ENCODE data around the gene RPS27L. TPM values are rescaled to one million over a fixed set of nuclear protein-coding genes. Genes with fewer than 3 reads are reported as not detected.

RPS27L gene
- total and polyA plus RNA-seq, 2 of the 8 experiments (the other 6 are each of a cell fraction or from before 2014, with no cell fraction given) = 115 to 143 TPM

GRCh38 chr15:63194880-63195568 lies 37.7 kb upstream of the RPS27L start:
- Histone ChIP-seq H3K4me1 (replicated peaks in 1 of 4; ENCODE audit: control insufficient read depth in 3 of 4, insufficient read depth in 4 of 4, low read length in 3 of 4) (peaks cover 0 to 15% (median 10%) of the 10 kb centered on the region in 4 experiments; a peak in 5 of 7 replicates), H3K23me2 (ENCODE audit: low read depth, low read length) (peaks cover 3% of the 10 kb centered on the region; the same call in 1 of the 2 replicates), H2BK120ac (replicated peaks; ENCODE audit: low read depth, low read length) (no peak overlapping the region), H2BK12ac (ENCODE audit: low read depth, low read length) (no peak overlapping the region), H3K4me2 (ENCODE audit: insufficient read depth in 1 of 2, low read depth in 2 of 2, low read length in 2 of 2) (no peak overlapping the region), H2AK5ac (ENCODE audit: low read depth, low read length) (no peak overlapping the region), H3K56ac (replicated peaks; ENCODE audit: insufficient read length, low read depth, low read length) (no peak overlapping the region), H3K27me3 (replicated peaks in 1 of 4; ENCODE audit: control insufficient read depth in 3 of 4, extremely low read depth in 1 of 4, insufficient read depth in 3 of 4, low read length in 3 of 4) (no peaks in the 10 kb centered on the region), H2BK20ac (ENCODE audit: low read length) (no peak overlapping the region), H4K20me1 (replicated peaks in 1 of 2; ENCODE audit: control insufficient read depth in 1 of 2, insufficient read depth in 2 of 2, low read length in 2 of 2) (peaks cover 0 to 3% of the 10 kb centered on the region in 2 experiments), H2BK5ac (ENCODE audit: low read depth, low read length) (no peak overlapping the region), H3K79me1 (ENCODE audit: low read depth, low read length) (peaks cover 7% of the 10 kb centered on the region; the same call in 1 of the 2 replicates), H3K23ac (ENCODE audit: insufficient read length) (no peak overlapping the region), H3K9ac (replicated peaks in 1 of 4; ENCODE audit: extremely low read depth in 1 of 4, low read depth in 3 of 4, low read length in 3 of 4) (no peak overlapping the region), H3K36me3 (ENCODE audit: control insufficient read depth in 2 of 4, insufficient read depth in 4 of 4, low read length in 3 of 4) (no peaks in the 10 kb centered on the region), H3K79me2 (ENCODE audit: control insufficient read depth in 1 of 2, insufficient read depth in 2 of 2, low read length in 2 of 2) (peaks cover 9 to 94% of the 10 kb centered on the region in 2 experiments), H4K8ac (ENCODE audit: extremely low read depth, insufficient read depth, low read length) (no peak overlapping the region), H4K91ac (replicated peaks; ENCODE audit: insufficient read length, low read length) (no peak overlapping the region), H3K9me3 (ENCODE audit: insufficient read depth in 2 of 2, low read depth in 1 of 2, low read length in 1 of 2) (no peaks in the 10 kb centered on the region), H3K18ac (ENCODE audit: extremely low read depth, low read length) (no peak overlapping the region), H3K4me3 (ENCODE audit: extremely low read depth in 1 of 4, insufficient read depth in 2 of 4, low read depth in 3 of 4, low read length in 4 of 4) (no peak overlapping the region), H4K5ac (ENCODE audit: insufficient read length, low read depth, low read length) (no peak overlapping the region), H3K4ac (replicated peaks; ENCODE audit: insufficient read length, low read depth, low read length) (no peak overlapping the region), H3K27ac (ENCODE audit: low read depth, low read length) (no peak overlapping the region), H2AFZ (ENCODE audit: low read length) (no peak overlapping the region), H2BK15ac (ENCODE audit: low read length) (no peak overlapping the region), H3K14ac (ENCODE audit: insufficient read length) (no peak overlapping the region)
- FAIRE-seq (no peak), DNase-seq (ENCODE audit: low read depth in 1 of 2, low spot score in 2 of 2) (no peak)
- WGBS, 2 experiments (ENCODE audit: extremely low coverage in 1 of 2, insufficient coverage in 1 of 2, insufficient read length in 1 of 2, insufficient replicate concordance in 2 of 2, low coverage in 1 of 2, low lambda C conversion rate in 2 of 2, missing lambda C conversion rate in 1 of 2) = 92% methylated on average over 4 of the region's 4 CpGs; no CpG with 5 or more reads in 1 of the 2 experiments
- ChIA-PET POLR2A (ENCODE audit: partially characterized antibody) (interaction anchor here (0.6 to 1.3 kb wide), 4 partner anchors 14 to 349 kb away, joined by 3 to 4 read pairs (median 3); no protein-coding TSS in a partner anchor), CTCF (ENCODE audit: partially characterized antibody) (interaction anchor here (0.9 to 2.3 kb wide), 5 partner anchors 8 to 80 kb away, joined by 3 to 10 read pairs (median 3); no protein-coding TSS in a partner anchor)
- TF ChIP-seq TEAD4 (IDR thresholded peaks at IDR 0.05; ENCODE audit: low read depth, low read length) (no peak), CREB1 (IDR thresholded peaks at IDR 0.05) (no peak), RNF2 (IDR thresholded peaks at IDR 0.05; ENCODE audit: borderline replicate concordance, low read depth, low read length, missing control alignments, poor library complexity, severe bottlenecking) (no peak), RFX5 (IDR thresholded peaks at IDR 0.05; ENCODE audit: borderline replicate concordance, low read depth, low read length) (no peak), GTF2F1 (IDR thresholded peaks at IDR 0.05; ENCODE audit: borderline replicate concordance, low read depth, low read length) (no peak), NRF1 (IDR thresholded peaks at IDR 0.05; ENCODE audit: low read depth, low read length) (no peak), SUZ12 (IDR thresholded peaks at IDR 0.05; ENCODE audit: low read length) (no peak), RXRA (IDR thresholded peaks at IDR 0.05; ENCODE audit: insufficient read depth, low read depth, low read length) (no peak), CBX8 (IDR thresholded peaks at IDR 0.05; ENCODE audit: borderline replicate concordance, low read depth, low read length) (no peak), EZH2 (IDR thresholded peaks at IDR 0.05; ENCODE audit: low read depth, low read length, severe bottlenecking) (no peak), POU5F1 (IDR thresholded peaks at IDR 0.05; ENCODE audit: low read depth, low read length) (no peak), BCL11A (IDR thresholded peaks at IDR 0.05; ENCODE audit: low read depth in 2 of 2, low read length in 2 of 2) (no peak)

All from H1 (cell line).